HG02870 (cell line): ENCODE data around the gene TAC1.
"Not testable (repeated sequence)": the region's sequence is repeated elsewhere in the genome, so short reads cannot be mapped to it uniquely, and the experiment has no call there.

Experiments used
- ATAC-seq: cut with Tn5 transposase; IDR thresholded peaks from one replicate; pipeline ENCODE4 v1.9.1; 2021; ENCODE audit warnings: mild to moderate bottlenecking, moderate library complexity; ENCODE audit not compliant: unreplicated experiment

The TAC1 gene, protein sequence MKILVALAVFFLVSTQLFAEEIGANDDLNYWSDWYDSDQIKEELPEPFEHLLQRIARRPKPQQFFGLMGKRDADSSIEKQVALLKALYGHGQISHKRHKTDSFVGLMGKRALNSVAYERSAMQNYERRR

DNA sequence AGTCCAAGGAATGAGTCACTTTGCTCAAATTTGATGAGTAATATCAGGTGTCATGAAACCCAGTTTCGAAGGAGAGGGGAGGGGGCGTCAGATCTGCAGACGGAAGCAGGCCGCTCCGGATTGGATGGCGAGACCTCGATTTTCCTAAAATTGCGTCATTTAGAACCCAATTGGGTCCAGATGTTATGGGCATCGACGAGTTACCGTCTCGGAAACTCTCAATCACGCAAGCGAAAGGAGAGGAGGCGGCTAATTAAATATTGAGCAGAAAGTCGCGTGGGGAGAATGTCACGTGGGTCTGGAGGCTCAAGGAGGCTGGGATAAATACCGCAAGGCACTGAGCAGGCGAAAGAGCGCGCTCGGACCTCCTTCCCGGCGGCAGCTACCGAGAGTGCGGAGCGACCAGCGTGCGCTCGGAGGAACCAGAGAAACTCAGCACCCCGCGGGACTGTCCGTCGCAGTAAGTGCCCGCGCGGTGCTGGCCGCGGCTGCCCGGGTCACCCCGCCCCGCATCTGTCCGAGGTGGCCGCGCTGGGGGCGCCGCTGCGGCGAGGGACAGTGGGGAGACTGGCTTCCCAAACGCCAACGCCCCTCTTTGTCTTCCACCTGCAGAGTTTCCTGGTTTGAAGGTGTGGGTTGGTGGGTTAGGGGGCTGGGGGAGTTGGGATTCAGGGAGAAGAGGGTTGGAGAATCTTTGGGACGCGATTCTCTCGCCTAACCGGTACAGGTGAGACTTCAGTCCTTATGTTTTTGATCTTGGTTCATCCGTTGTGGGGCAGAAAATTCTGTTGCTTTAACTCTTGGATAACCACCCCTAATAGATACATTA is at the start of gene TAC1:
Gene TAC1 (plus strand): TSS at position 351 of the 829 bp plus-strand sequence. CDS start 527 bp downstream, outside the sequence.
- ATAC-seq, result no peak

DNA sequence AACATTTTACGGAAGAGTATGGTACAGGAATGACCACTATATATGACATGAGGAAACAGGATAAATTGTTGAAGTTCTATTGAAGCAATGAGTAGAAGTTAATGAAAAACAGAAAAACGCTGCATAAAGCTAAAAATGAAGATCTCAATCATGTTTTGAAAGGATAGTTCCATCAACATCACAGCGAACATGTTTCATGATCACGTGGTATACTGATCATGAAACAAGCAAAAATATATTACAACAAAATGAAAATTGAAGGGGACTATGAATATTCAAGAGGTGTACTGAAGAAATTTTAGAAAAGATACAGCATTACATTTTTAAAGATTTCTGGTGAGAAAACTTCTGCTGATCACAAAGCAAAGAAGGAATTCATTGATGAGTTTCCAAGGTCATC is 45.9 kb upstream of the TAC1 start:
- no peak for ATAC-seq

DNA sequence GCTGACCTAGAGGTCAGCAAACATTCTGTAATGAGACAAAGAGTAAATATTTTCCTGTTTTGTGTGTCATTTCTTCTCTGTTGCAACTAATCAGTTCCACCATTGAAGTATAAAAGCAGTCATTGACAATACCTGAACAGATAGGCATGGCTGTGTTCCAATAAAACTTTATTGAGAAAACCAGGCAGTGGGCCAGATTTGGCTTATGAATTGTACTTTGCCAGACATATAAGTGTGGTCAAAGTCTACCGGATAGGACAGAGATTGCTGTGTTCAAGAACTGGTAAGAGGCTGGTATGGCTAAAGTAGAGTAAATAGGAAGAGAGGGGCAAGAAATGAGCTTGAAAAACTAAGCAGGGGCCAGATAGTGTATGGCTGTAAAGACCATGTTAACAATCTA is 38.3 kb upstream of the TAC1 start:
- ATAC-seq, result no peak

DNA sequence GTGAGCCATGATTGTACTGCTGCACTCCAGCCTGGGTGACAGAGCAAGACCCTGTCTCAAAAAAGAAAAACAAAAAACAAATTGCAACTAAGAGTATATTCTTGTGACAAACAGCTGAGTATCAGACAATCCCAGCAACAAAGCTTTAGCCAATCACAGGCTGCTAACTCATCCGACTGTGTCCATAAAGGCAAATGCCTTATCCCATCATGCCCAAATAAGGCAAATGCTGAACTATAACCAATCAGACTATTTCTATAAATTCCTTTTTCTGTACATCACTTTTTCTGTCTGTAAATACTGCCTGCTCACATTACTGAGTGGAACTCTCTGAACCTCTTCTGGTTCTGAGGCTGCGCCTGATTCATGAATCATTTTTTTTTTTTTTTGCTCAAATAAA is 37.5 kb upstream of the TAC1 start:
- no peak for ATAC-seq

DNA sequence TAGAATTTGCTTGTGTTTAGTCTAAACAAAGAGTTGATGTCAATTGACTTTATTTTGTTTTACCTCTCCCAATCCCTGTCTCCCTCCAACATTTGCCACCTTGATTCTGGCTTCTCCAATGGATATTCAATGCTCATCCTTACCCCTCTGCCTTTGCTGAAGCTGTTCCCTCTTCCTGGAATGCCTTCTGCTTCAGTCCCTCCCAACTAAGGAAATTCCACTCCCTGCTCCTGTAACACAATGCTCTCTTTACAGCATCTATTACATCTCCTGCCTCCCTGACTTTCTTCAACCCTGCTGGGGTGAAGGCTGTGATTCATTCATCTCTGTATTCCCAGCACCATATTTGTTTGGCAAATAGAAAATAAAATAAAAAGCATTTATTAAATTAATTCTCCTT is 34.5 kb upstream of the TAC1 start:
- no peak for ATAC-seq

DNA sequence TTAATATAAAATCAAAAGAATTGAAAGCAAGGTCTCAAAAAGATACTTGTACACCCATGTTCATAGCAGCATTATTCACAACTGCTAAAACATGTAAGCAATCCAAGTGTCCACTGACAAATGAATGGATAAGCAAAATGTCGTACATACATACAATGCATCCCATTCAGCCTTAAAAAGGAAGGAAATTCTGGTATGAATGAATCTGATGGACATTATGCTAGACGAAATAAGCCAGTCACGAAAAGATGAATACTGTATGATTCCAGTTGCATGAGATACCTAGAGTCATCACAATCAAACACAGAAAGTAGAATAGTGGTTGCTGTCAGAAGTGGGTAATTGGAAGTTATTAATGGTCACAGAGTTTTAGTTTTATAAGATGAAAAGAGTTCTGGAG is 9.5 kb upstream of the TAC1 start:
- ATAC-seq, result no peak

DNA sequence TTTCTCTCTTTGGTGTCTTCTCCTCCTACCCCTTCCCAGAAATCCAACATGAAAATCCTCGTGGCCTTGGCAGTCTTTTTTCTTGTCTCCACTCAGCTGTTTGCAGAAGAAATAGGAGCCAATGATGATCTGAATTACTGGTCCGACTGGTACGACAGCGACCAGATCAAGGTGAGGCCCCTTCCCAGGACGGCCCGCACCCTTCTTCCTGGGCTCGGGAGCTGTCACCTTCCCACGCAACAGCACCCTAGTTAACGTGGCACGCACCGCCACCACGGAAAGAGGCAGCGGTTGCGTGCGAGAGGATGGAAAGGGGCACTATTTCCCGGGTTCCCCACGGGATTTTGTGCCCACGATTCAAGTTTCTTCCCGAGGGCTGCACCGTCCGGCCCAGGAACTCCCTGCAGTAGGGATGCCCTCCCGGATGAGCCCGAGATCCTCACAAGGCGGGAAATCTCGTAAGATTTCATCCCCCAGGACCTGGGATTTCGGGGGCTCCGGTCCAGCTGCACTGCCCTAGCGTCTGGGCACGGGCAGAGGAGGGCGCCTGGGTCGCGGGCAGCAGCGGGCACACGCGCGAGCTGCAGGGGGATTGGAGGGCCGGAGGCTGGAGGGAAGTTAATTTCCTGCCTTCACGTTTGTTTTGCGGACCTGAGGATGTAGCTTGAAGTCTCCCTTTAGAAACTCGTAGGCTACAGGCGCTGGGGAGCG is 834 bp downstream of the TAC1 start:
- no peak for ATAC-seq

DNA sequence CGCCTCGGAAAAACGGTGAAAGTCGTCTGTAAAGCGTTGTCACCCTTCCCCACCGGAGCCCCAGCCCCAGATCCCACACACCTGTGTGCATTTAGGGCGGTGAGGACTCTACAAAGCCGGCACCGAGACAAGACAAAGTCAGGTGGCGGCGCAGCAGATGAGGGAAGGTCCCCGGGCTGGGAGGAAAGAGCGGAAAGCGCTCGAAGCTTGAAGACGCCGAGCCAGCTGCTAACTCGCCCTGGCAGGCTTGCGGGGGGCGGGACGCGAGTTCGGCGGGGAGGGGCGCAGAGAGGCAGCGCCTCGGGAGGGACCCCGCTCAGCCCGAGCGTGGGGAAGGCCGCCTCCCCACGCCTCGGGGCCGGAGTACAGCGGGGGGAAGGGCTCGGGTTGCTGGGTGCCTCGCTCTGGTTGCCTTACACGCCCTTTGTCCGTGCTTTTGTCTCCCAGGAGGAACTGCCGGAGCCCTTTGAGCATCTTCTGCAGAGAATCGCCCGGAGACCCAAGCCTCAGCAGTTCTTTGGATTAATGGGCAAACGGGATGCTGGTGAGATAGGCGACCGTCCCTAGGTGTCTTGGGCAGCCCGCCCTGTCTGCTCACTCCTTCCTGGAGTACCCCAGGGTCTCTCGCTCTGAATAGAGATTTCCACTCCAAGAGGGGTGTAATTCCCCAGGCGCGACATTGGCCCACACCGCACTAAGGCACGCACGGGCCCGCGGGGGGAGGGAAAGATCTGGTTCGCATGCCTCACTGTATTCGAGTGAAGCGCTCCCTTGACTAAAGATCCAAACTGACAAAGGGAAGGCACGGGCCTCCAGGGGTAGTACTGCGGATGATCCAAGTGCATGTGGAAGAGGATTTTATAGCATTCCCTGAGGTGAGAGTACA is 1.6 kb downstream of the TAC1 start:
- no peak for ATAC-seq

DNA sequence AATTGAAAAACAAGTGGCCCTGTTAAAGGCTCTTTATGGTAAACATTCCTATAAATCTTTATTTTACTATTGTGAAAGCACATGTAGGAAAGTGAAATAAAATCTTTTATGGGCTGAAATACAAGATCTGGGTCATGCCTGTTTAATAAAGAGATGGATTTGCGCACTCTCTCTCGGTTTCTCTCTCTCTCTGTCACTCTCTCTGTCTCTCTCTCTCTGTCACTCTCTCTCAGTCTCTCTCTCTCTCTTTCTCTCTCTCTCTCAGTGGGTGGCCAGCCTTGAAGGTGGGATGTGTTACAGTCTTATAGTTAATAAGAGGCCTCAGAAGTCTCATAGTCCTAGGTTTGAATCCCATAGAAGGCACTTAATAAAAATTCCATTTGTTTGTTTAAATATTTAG is 2.4 kb downstream of the TAC1 start:
- no peak for ATAC-seq

DNA sequence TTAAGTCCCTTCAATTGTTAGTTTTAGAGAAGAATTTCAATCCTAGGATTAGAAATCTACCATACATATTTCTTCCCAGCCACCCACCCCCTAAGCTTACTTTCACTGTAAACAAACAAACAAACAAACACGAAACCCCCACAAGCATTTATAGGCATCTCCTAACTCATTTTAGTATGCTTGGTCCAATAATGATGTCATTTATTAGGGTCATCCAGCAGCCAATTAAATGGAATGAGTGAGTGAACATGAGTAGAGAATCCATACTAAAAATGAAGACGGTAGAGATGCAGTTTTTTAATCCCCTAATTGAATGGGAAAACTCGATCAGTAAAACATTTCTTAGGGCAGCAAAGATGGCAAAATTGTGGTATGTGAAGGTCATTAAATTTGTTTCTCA is 3.2 kb downstream of the TAC1 start:
- ATAC-seq, result no peak

DNA sequence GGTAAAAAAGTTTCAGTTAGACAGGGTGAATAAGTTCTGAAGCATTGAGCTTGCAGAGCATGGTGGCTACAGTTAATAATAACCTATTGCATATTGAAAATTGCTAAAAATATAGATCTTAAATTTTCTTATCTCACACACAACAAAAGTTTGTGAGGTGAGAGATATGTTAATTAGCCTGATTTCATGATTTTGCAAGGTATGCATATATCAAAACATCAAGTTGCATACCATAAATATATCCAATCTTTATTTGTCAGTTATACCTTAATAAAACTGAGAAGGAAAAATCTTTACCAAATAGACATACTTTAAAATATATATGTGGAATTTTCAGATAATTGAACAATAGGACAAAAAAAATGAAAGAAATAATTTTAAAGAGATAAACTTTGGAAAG is 16.6 kb downstream of the TAC1 start:
- no peak for ATAC-seq

DNA sequence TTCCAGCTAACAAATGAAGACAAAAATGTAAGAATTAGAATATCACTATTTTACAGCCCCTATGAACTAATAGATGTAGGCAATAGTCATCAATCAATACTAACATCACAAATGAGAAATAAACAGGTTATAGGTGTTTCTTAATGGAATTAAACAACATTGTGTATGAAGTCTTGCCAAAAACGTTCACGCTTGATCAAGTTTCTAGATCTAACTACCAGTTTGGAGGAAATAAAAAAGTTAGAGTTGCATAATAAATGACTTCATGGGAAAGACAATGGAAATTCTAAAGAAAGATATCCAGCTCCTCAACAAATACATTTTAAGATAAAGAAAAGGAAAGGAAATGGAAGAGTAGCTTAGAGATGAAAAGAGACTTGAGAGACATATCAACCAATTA is 19.7 kb downstream of the TAC1 start:
- no peak for ATAC-seq

DNA sequence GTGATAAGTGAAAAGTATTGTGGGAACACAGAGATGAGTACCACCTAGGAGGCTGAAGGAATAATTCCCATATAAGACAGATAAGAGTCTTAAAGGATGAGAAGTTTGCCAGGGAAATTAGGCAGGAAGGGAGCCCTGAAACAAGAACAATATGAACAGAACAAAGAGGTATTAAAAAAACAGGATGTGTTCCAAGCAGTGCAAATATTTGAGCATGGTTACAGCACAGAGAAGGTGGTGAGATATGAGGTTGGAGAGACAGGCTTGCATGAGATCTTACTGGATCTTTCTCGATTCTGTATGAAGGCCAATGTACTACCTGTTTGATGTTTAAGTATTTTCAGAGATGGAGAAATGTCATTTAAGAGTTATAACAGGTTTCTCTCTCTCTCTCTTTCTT is 20.3 kb downstream of the TAC1 start:
- no peak for ATAC-seq

DNA sequence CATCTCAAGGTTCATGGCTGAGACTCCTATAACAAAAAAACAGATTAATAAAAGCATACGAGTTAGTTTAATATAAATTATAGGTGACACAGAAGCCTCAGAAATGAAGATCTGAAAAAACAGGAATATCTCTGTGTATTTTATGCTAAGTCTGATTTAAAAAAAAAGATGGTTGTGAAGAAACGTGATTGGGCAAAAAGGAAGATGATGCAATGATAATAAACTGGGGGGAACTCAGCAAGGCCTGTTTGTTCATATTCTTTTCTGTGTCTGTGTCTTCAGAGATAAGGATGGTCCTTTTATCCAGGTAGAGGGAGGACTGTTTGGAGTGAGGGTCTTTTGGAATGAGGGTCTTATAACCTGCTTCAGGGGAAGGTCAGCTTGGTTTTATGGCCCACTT is 25.9 kb downstream of the TAC1 start:
- no peak for ATAC-seq

DNA sequence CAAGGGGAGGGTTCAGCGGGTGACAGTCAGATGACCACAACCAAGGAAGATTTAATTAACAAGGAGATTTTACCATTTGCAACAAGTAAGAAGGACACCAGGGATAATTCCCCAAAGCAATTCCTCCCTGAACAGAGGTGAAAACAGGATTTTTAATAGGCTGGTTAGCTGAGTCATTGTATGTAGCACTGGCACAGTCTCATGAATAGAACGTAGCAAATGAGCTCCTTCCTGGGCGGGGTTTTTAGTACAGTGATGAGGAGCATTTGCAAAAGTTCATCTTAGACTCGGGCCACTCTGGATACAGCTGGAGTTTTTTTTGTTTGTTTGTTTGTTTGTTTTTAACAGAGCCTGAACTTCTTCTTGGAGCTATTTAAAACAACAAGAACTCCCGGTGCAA is 39.0 kb downstream of the TAC1 start:
- ATAC-seq, result no peak

DNA sequence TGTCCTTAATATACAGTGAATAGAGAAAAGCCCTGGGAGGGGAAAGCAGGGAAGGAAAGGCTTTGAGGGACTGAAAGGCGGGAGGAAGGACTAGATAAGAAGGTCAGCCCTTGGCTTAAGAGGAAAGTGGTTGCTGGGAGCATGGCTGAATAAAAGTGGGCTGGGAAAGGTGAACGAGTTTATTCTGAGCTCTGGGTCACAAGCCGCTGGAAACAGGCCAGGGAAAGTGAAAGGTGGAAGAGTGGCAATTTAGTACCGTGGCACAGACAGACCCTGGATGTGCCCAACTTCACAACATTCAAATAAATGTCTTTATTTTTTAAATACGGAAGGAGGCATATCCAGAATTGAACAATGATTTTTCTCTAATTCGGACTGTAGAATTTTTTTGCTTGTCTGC is 39.7 kb downstream of the TAC1 start:
- no peak for ATAC-seq

DNA sequence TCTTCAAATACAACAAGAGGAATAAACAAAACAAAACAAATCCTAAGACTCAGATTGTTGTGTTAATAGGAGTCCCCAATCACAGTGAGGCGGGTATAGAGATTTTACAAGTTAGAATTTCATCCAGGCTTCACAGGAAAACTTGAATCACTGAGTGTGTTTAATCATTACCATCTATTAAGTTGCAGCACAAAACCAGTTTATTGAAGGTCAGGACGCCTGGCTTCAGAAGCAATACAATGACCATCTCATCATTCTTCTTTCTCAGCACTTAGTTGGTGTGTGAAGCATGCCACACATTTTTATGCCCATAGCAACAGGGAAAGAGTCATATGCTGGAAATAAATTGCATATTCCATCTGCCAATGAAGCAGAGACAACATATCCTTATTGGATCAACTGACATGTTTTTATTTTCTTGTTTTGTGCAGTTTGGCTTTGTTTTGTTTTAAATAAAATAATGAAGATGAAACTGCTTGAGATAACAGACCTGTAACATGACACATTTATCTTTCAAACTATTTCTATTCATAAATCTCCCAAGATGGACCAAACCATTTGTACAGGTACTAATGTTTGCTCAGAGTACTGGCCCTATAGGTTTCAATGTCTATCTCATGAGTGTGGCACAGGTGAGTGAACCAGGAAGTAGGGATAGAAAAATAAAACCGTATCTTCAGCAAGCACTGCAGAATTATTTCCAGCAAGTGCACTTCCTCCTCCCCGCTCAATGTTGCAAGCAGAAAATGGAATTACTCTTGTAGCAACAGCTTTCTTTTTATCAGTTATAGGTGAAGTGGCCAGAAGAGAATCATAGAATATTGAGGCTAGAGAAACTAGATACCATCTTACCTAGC is 40.4 kb downstream of the TAC1 start:
- no peak for ATAC-seq

DNA sequence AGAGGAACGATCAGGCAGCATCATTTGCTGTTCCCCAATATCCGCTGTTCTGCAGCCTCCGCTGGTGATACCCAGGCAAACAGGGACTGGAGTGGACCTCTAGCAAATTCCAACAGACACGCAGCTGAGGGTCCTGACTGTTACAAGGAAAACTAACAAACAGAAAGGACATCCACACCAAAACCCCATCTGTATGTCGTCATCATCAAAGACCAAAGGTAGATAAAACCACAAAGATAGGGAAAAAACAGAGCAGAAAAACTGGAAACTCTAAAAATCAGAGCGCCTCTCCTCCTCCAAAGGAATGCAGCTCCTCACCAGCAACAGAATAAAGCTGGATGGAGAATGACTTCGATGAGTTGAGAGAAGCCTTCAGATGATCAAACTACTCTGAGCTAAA is 54.5 kb downstream of the TAC1 start:
- ATAC-seq, result not testable (repeated sequence)
